ENCODE measurements around the gene SIAH3.

SIAH3 gene

DNA sequence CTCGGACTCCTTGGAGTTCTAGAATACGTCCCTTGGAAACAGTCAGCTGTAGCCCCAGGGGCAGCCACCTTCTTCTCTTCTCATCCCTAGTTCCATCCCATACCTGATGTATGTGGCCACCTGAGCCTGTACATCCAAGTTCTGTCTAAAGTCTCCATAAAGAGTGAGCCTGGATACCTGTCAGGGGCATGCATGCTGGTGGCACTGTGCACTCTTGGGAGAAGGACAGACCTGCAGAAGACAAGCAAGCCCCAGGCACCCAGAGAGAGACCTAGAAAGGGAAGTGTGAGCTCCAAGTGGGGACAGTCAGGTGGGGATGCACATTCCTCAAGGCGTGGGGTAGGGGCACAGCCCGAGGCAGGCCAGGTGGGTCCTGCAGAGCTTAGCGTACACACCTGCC lies 21.4 kb downstream of the SIAH3 start:
- ChIA-PET CTCF (no interaction called here), POLR2A (no interaction called here)
- no peaks in the 10 kb centered on the region for H3K36me3 ChIP-seq (ENCODE audit: control insufficient read depth in 2 of 2, insufficient read depth in 1 of 2, low read length in 2 of 2)
- H3K4me1 ChIP-seq (ENCODE audit: control insufficient read depth, insufficient read depth, low read length) = no peaks in the 10 kb centered on the region
- H3K27ac ChIP-seq (ENCODE audit: extremely low read depth, low read depth, low read length) = no peak overlapping the region
- no peak for TF ChIP-seq GLIS2 (tag by site-specific recombination; IDR thresholded peaks at IDR 0.05)
- no peak for TF ChIP-seq ZNF555 (tag by site-specific recombination; conservative IDR thresholded peaks at IDR 0.05)
- no peak for TF ChIP-seq ZNF426 (tag by site-specific recombination; IDR thresholded peaks at IDR 0.05)
- TF ChIP-seq ZNF341 (tag by site-specific recombination; IDR thresholded peaks at IDR 0.05; ENCODE audit: low read depth) = no peak
- TF ChIP-seq ZNF530 (tag by site-specific recombination; IDR thresholded peaks at IDR 0.05; ENCODE audit: low read depth) = no peak
- no peak for TF ChIP-seq ZNF529 (tag by site-specific recombination; IDR thresholded peaks at IDR 0.05; ENCODE audit: insufficient replicate concordance)
- no peak for TF ChIP-seq SETDB1 (IDR thresholded peaks at IDR 0.05; ENCODE audit: insufficient read length, low read length)
- H3K9me3 ChIP-seq (ENCODE audit: control insufficient read depth, insufficient read depth, low read depth, low read length) = no peaks in the 10 kb centered on the region
- no peak overlapping the region for H3K4me3 ChIP-seq (ENCODE audit: low read depth, low read length)

DNA sequence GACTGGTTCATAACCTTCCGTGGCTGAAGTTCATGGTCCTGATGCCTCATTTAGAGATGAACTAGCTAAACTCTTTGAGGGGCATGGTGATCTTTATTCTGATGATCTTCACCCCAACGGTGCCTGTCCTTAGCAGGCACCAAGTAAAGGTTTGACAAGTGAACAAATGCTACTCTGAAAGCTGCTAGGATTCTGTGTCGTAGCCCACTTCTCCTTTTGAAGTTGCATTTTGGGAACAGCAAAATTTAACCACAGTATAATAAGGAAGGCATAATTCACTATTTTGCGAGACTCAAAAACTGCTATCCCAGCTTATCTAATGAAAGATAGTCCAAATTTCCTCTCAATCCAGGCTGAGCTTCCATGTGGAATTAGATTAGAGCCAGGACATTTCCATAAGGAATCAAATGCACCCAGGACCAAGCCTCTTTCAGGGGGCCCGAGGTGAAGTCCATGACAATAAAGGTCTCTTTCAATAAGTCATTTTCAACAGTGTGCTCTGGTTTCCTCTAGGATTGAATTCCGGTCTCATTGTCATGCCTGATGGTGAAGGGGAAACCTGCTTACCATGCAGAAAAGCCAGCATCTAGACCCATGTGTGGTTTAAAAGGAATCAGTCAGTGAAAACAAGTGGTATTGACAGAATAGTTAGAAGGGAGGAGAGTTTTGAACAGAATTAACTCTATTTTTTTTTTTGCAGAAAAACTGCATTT lies 23.1 kb downstream of the SIAH3 start:
- no peaks in the 10 kb centered on the region for H3K9me3 ChIP-seq (ENCODE audit: control insufficient read depth, insufficient read depth, low read depth, low read length)
- no peak overlapping the region for H3K27ac ChIP-seq (ENCODE audit: extremely low read depth, low read depth, low read length)
- H3K4me1 ChIP-seq (ENCODE audit: control insufficient read depth, insufficient read depth, low read length) = no peaks in the 10 kb centered on the region
- CTCF ChIA-PET = interaction anchor here (0.7 kb wide), 1 partner anchor 83 kb away, joined by 3 read pairs; no protein-coding TSS in a partner anchor
- TF ChIP-seq ZNF791 (tag by site-specific recombination; IDR thresholded peaks at IDR 0.05) (no peak), ZNF529 (tag by site-specific recombination; IDR thresholded peaks at IDR 0.05; ENCODE audit: insufficient replicate concordance) (no peak), ZNF155 (tag by site-specific recombination; IDR thresholded peaks at IDR 0.05) (no peak), GLIS1 (tag by site-specific recombination; IDR thresholded peaks at IDR 0.05) (no peak), ZNF837 (tag by site-specific recombination; IDR thresholded peaks at IDR 0.05) (no peak), ZNF239 (tag by site-specific recombination; IDR thresholded peaks at IDR 0.05) (no peak), ZNF555 (tag by site-specific recombination; conservative IDR thresholded peaks at IDR 0.05) (no peak), ZNF571 (tag by site-specific recombination; IDR thresholded peaks at IDR 0.05) (no peak), ZNF629 (tag by site-specific recombination; IDR thresholded peaks at IDR 0.05) (no peak), ZSCAN30 (tag by site-specific recombination; IDR thresholded peaks at IDR 0.05) (no peak), SETDB1 (IDR thresholded peaks at IDR 0.05; ENCODE audit: insufficient read length, low read length) (no peak), ZNF747 (tag by site-specific recombination; IDR thresholded peaks at IDR 0.05) (no peak), EGR2 (tag by site-specific recombination; IDR thresholded peaks at IDR 0.05; ENCODE audit: low read depth) (no peak)
- TF ChIP-seq, protein P1, sequence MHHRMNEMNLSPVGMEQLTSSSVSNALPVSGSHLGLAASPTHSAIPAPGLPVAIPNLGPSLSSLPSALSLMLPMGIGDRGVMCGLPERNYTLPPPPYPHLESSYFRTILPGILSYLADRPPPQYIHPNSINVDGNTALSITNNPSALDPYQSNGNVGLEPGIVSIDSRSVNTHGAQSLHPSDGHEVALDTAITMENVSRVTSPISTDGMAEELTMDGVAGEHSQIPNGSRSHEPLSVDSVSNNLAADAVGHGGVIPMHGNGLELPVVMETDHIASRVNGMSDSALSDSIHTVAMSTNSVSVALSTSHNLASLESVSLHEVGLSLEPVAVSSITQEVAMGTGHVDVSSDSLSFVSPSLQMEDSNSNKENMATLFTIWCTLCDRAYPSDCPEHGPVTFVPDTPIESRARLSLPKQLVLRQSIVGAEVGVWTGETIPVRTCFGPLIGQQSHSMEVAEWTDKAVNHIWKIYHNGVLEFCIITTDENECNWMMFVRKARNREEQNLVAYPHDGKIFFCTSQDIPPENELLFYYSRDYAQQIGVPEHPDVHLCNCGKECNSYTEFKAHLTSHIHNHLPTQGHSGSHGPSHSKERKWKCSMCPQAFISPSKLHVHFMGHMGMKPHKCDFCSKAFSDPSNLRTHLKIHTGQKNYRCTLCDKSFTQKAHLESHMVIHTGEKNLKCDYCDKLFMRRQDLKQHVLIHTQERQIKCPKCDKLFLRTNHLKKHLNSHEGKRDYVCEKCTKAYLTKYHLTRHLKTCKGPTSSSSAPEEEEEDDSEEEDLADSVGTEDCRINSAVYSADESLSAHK (tag by site-specific recombination; IDR thresholded peaks at IDR 0.05) = no peak
- TF ChIP-seq, protein P2, sequence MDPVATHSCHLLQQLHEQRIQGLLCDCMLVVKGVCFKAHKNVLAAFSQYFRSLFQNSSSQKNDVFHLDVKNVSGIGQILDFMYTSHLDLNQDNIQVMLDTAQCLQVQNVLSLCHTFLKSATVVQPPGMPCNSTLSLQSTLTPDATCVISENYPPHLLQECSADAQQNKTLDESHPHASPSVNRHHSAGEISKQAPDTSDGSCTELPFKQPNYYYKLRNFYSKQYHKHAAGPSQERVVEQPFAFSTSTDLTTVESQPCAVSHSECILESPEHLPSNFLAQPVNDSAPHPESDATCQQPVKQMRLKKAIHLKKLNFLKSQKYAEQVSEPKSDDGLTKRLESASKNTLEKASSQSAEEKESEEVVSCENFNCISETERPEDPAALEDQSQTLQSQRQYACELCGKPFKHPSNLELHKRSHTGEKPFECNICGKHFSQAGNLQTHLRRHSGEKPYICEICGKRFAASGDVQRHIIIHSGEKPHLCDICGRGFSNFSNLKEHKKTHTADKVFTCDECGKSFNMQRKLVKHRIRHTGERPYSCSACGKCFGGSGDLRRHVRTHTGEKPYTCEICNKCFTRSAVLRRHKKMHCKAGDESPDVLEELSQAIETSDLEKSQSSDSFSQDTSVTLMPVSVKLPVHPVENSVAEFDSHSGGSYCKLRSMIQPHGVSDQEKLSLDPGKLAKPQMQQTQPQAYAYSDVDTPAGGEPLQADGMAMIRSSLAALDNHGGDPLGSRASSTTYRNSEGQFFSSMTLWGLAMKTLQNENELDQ (tag by site-specific recombination; IDR thresholded peaks at IDR 0.05; ENCODE audit: low read depth) = no peak
- TF ChIP-seq, protein P3, sequence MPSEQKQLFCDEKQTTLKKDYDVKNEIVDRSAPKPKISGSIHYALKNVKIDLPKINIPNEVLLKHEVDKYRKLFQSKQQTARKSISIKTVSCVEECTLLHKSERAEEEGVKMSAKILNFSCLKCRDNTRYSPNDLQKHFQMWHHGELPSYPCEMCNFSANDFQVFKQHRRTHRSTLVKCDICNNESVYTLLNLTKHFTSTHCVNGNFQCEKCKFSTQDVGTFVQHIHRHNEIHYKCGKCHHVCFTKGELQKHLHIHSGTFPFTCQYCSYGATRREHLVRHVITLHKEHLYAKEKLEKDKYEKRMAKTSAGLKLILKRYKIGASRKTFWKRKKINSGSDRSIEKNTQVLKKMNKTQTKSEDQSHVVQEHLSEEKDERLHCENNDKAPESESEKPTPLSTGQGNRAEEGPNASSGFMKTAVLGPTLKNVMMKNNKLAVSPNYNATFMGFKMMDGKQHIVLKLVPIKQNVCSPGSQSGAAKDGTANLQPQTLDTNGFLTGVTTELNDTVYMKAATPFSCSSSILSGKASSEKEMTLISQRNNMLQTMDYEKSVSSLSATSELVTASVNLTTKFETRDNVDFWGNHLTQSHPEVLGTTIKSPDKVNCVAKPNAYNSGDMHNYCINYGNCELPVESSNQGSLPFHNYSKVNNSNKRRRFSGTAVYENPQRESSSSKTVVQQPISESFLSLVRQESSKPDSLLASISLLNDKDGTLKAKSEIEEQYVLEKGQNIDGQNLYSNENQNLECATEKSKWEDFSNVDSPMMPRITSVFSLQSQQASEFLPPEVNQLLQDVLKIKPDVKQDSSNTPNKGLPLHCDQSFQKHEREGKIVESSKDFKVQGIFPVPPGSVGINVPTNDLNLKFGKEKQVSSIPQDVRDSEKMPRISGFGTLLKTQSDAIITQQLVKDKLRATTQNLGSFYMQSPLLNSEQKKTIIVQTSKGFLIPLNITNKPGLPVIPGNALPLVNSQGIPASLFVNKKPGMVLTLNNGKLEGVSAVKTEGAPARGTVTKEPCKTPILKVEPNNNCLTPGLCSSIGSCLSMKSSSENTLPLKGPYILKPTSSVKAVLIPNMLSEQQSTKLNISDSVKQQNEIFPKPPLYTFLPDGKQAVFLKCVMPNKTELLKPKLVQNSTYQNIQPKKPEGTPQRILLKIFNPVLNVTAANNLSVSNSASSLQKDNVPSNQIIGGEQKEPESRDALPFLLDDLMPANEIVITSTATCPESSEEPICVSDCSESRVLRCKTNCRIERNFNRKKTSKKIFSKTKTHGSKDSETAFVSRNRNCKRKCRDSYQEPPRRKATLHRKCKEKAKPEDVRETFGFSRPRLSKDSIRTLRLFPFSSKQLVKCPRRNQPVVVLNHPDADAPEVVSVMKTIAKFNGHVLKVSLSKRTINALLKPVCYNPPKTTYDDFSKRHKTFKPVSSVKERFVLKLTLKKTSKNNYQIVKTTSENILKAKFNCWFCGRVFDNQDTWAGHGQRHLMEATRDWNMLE (tag by site-specific recombination; conservative IDR thresholded peaks at IDR 0.05; ENCODE audit: low read depth) = no peak
- no peaks in the 10 kb centered on the region for H3K36me3 ChIP-seq (ENCODE audit: control insufficient read depth in 2 of 2, insufficient read depth in 1 of 2, low read length in 2 of 2)
- no peak overlapping the region for H3K4me3 ChIP-seq (ENCODE audit: low read depth, low read length)
- POLR2A ChIA-PET = no interaction called here
